Endothelial cell of umbilical vein (primary cell): ENCODE measurements around the gene CNTNAP1.

Experiments used
- CTCF ChIP-seq, 2 donors: IDR thresholded peaks; 1 replicate in 1 of 2; 2 replicates in 1 of 2; pipeline ENCODE4 v1.5.1; 2011; ENCODE audit warnings: low read length in 2 of 2, mild to moderate bottlenecking in 2 of 2, moderate library complexity in 2 of 2, control low read depth in 1 of 2, inconsistent platforms in 1 of 2, low read depth in 1 of 2; ENCODE audit not compliant: insufficient read depth in 1 of 2; ENCODE audit errors: extremely low read depth in 1 of 2
- EZH2 ChIP-seq: IDR thresholded peaks from 2 replicates; pipeline ENCODE4 v1.6.1; 2012; ENCODE audit warnings: borderline replicate concordance, low read depth, mild to moderate bottlenecking, moderate library complexity, low read length, inconsistent platforms; ENCODE audit not compliant: severe bottlenecking
- MAX ChIP-seq: IDR thresholded peaks from 2 replicates; pipeline ENCODE4 v1.6.1; 2011; ENCODE audit not compliant: insufficient read depth, insufficient read length
- MYC ChIP-seq: IDR thresholded peaks from one replicate; pipeline ENCODE4 v1.6.1; 2011; ENCODE audit warnings: mild to moderate bottlenecking, low read depth, low read length
- POLR2A ChIP-seq: IDR thresholded peaks from 2 replicates; pipeline ENCODE4 v1.6.1; 2012; ENCODE audit warnings: low read depth, mild to moderate bottlenecking, control low read depth, low read length
- POLR2AphosphoS5 ChIP-seq: IDR thresholded peaks from 2 replicates; pipeline ENCODE4 v1.6.1; 2012; ENCODE audit warnings: low read depth, mild to moderate bottlenecking, control low read depth, low read length, moderate library complexity; ENCODE audit not compliant: insufficient read depth

GRCh38 chr17:42673266-42673884, 9.0 kb upstream of the CNTNAP1 start:
- no peak for TF ChIP-seq EZH2
- TF ChIP-seq CTCF (IDR thresholded peaks at IDR 0.05; ENCODE audit: extremely low read depth in 1 of 2, insufficient read depth in 1 of 2, low read depth in 1 of 2, low read length in 2 of 2) = no peak
- TF ChIP-seq MYC = no peak
- TF ChIP-seq POLR2A = no peak
- TF ChIP-seq MAX = no peak
- no peak for TF ChIP-seq POLR2AphosphoS5
